Neutrophil (primary cell): Measurements from ENCODE around the gene CDH1.

Experiments used
- H3K27ac ChIP-seq: fragments of 200-600 bp; sonication (generic); 2 replicates; pipeline ENCODE4 v1.5.1; 2016; ENCODE audit warnings: mild to moderate bottlenecking, moderate library complexity
- H3K27me3 ChIP-seq: fragments of 200-600 bp; sonication (generic); 2 replicates; pipeline ENCODE4 v1.6.0; 2016; ENCODE audit warnings: mild to moderate bottlenecking
- H3K36me3 ChIP-seq: fragments of 200-600 bp; sonication (generic); 2 replicates; pipeline ENCODE4 v1.5.1; 2017
- H3K4me1 ChIP-seq, 2 experiments: fragments of 200-600 bp in 1 of 2; sonication (generic) in 1 of 2; 1 replicate in 1 of 2; 2 replicates in 1 of 2; pipeline versions ENCODE4 v1.5.1 to v1.6.1; 2013 to 2016; ENCODE audit warnings: low read depth in 1 of 2, low read length in 1 of 2, mild to moderate bottlenecking in 1 of 2, moderate library complexity in 1 of 2; ENCODE audit not compliant: control insufficient read depth in 1 of 2, insufficient read depth in 1 of 2
- H3K4me3 ChIP-seq, 2 experiments: fragments of 200-600 bp in 1 of 2; sonication (generic) in 1 of 2; 1 replicate in 1 of 2; 2 replicates in 1 of 2; pipeline ENCODE4 v1.5.1; 2013 to 2016; ENCODE audit warnings: low read depth in 1 of 2, low read length in 1 of 2, mild to moderate bottlenecking in 1 of 2, moderate library complexity in 1 of 2
- H3K9me3 ChIP-seq: fragments of 200-600 bp; sonication (generic); 2 replicates; pipeline ENCODE4 v1.5.1; 2016
- CTCF ChIP-seq: fragments of 200-600 bp; sonication (generic); IDR thresholded peaks from 2 replicates; pipeline ENCODE4 v1.5.1; 2016; ENCODE audit warnings: antibody characterized with exemption

Gene CDH1

GRCh38 chr16:68737046-68737729, at the start of gene CDH1:
Gene CDH1, plus strand, starts transcription at chr16:68737292. Its CDS starts 124 bp downstream, at chr16:68737416.
- no peaks in the 10 kb centered on the region for H3K36me3 ChIP-seq
- peaks cover 50% of the 10 kb centered on the region for H3K27me3 ChIP-seq
- peaks cover 6 to 16% of the 10 kb centered on the region in 2 experiments for H3K4me1 ChIP-seq
- H3K4me3 ChIP-seq, result no peak within 1 kb of the TSS
- no peak for TF ChIP-seq CTCF
- no peaks in the 10 kb centered on the region for H3K9me3 ChIP-seq
- no peak within 1 kb of the TSS for H3K27ac ChIP-seq

GRCh38 chr16:68689921-68690320, 47.2 kb upstream of the CDH1 start:
- H3K27ac ChIP-seq, result no peak overlapping the region
- no peak for TF ChIP-seq CTCF
- no peak overlapping the region for H3K4me3 ChIP-seq
- no peaks in the 10 kb centered on the region for H3K9me3 ChIP-seq
- H3K27me3 ChIP-seq, result no peaks in the 10 kb centered on the region
- H3K36me3 ChIP-seq, result no peaks in the 10 kb centered on the region
- no peaks in the 10 kb centered on the region for H3K4me1 ChIP-seq

- Histone ChIP-seq H3K4me3 (no peak overlapping the region), H3K36me3 (no peaks in the 10 kb centered on the region), H3K27ac (no peak overlapping the region), H3K9me3 (no peaks in the 10 kb centered on the region), H3K4me1 (peaks cover 7 to 10% of the 10 kb centered on the region in 2 experiments), H3K27me3 (peaks cover 8% of the 10 kb centered on the region)
- no peak for TF ChIP-seq CTCF
Observed at GRCh38 chr16:68695575-68695974, 41.5 kb upstream of the CDH1 start.

- H3K4me1 ChIP-seq, result peaks cover 7 to 12% of the 10 kb centered on the region in 2 experiments
- H3K4me3 ChIP-seq, result no peak overlapping the region
- no peak for TF ChIP-seq CTCF
- H3K36me3 ChIP-seq, result no peaks in the 10 kb centered on the region
- H3K27ac ChIP-seq, result no peak overlapping the region
- peaks cover 8% of the 10 kb centered on the region for H3K27me3 ChIP-seq
- H3K9me3 ChIP-seq, result no peaks in the 10 kb centered on the region
Observed at GRCh38 chr16:68696514-68696913, 40.6 kb upstream of the CDH1 start.

- Histone ChIP-seq H3K27me3 (peaks cover 8% of the 10 kb centered on the region), H3K9me3 (no peaks in the 10 kb centered on the region), H3K4me3 (no peak overlapping the region), H3K4me1 (peaks cover 7 to 12% of the 10 kb centered on the region in 2 experiments), H3K36me3 (no peaks in the 10 kb centered on the region), H3K27ac (no peak overlapping the region)
- no peak for TF ChIP-seq CTCF
Observed at GRCh38 chr16:68698091-68698490, 39.0 kb upstream of the CDH1 start.
